ENCODE measurements around the gene SPTLC3. TPM values are rescaled to one million over a fixed set of nuclear protein-coding genes. Genes with fewer than 3 reads are reported as not detected.

The SPTLC3 gene
- polyA plus RNA-seq, 3 donors, result 0.01 TPM; not detected in 2

DNA sequence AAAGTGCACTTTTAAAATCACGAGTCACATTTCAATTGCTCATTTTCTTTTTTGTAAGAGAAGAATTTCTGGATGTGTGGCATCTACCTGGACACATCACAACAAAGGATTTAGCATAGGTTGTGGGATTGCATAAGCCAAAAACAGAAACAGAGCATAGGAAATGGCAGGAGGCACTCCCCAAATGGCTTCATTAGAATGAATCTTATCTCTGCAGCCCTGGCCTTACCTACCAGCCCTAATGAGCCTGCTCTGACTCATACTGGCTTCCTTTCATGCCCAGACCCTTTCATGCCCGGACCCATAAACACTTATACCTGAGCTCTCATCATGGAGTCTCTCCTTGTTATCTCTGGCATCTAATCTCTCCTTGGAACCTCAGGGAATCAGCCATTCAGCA lies 23.9 kb upstream of the SPTLC3 start:
- H3K36me3 Mint-ChIP-seq, result no peaks in the 10 kb centered on the region
- no peak overlapping the region for H3K4me3 Mint-ChIP-seq
- Histone ChIP-seq H3K27me3 (ENCODE audit: control insufficient read depth in 2 of 2, insufficient read depth in 2 of 2, low read length in 2 of 2) (no peaks in the 10 kb centered on the region), H3K9me3 (replicated peaks in 1 of 2; ENCODE audit: control insufficient read depth in 1 of 2, insufficient read depth in 1 of 2, low read length in 2 of 2) (no peaks in the 10 kb centered on the region), H3K79me2 (ENCODE audit: insufficient read depth, low read length) (no peaks in the 10 kb centered on the region), H3K36me3 (replicated peaks in 1 of 2; ENCODE audit: control insufficient read depth in 1 of 2, insufficient read depth in 2 of 2, low read length in 2 of 2) (no peaks in the 10 kb centered on the region), H2AFZ (ENCODE audit: insufficient read depth, low read depth, low read length, poor library complexity, severe bottlenecking) (no peak overlapping the region), H3K4me3 (replicated peaks in 1 of 3; ENCODE audit: low read depth in 2 of 3, low read length in 3 of 3) (no peak overlapping the region), H3K4me2 (replicated peaks; ENCODE audit: extremely low read depth, low read length, poor library complexity, severe bottlenecking) (no peak overlapping the region), H3K9ac (ENCODE audit: insufficient read depth, low read length, poor library complexity, severe bottlenecking) (no peak overlapping the region), H4K20me1 (ENCODE audit: insufficient read depth, low read length) (no peaks in the 10 kb centered on the region), H3K4me1 (ENCODE audit: control insufficient read depth in 1 of 2, insufficient read depth in 2 of 2, low read length in 2 of 2) (no peaks in the 10 kb centered on the region), H3K27ac (ENCODE audit: low read depth in 1 of 2, low read length in 2 of 2) (no peak overlapping the region)
- peaks cover 0 to 1% (median 0%) of the 10 kb centered on the region in 3 donors for H3K27me3 Mint-ChIP-seq (ENCODE audit: low read depth in 3 of 3)
- H3K9me3 Mint-ChIP-seq, result peaks cover 0 to 5% (median 0%) of the 10 kb centered on the region in 7 donors
- 88% methylated on average over 1 of the region's 2 CpGs for WGBS (ENCODE audit: insufficient coverage)
- intact Hi-C loops (cut with micrococcal nuclease), result no loop called here
- H3K27ac Mint-ChIP-seq, result no peak overlapping the region
- no peaks in the 10 kb centered on the region for H3K4me1 Mint-ChIP-seq
- TF ChIP-seq, protein P1, sequence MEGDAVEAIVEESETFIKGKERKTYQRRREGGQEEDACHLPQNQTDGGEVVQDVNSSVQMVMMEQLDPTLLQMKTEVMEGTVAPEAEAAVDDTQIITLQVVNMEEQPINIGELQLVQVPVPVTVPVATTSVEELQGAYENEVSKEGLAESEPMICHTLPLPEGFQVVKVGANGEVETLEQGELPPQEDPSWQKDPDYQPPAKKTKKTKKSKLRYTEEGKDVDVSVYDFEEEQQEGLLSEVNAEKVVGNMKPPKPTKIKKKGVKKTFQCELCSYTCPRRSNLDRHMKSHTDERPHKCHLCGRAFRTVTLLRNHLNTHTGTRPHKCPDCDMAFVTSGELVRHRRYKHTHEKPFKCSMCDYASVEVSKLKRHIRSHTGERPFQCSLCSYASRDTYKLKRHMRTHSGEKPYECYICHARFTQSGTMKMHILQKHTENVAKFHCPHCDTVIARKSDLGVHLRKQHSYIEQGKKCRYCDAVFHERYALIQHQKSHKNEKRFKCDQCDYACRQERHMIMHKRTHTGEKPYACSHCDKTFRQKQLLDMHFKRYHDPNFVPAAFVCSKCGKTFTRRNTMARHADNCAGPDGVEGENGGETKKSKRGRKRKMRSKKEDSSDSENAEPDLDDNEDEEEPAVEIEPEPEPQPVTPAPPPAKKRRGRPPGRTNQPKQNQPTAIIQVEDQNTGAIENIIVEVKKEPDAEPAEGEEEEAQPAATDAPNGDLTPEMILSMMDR (IDR thresholded peaks at IDR 0.05), result no peak
- no peak for DNase-seq

DNA sequence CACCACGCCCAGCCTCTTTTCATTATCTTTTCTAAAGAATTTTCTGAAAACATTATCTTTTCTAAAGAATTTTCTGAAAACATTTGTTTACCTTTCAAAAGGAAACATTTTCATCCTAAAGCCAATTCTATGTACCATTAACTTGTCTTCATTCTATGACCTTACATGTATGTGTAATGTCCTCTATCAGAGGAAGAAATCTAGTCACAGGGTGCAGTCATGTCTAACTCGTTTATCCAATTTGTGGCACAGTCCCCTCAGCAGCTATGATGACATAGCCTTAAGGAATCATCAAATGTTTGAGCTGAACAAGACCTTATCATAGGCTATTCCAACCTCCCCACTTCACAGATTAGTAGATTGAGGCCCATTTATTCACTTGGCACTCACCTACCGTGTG lies 21.5 kb upstream of the SPTLC3 start:
- Mint-ChIP-seq H3K36me3 (no peaks in the 10 kb centered on the region), H3K4me3 (no peak overlapping the region), H3K9me3 (peaks cover 0 to 5% (median 0%) of the 10 kb centered on the region in 7 donors), H3K27me3 (ENCODE audit: low read depth in 3 of 3) (peaks cover 0 to 2% (median 1%) of the 10 kb centered on the region in 3 donors), H3K27ac (no peak overlapping the region), H3K4me1 (no peaks in the 10 kb centered on the region)
- H3K4me3 ChIP-seq (replicated peaks in 1 of 3; ENCODE audit: low read depth in 2 of 3, low read length in 3 of 3), result no peak overlapping the region
- WGBS (ENCODE audit: insufficient coverage), result no CpG with 5 or more reads among the region's 3 CpGs
- no peaks in the 10 kb centered on the region for H3K9me3 ChIP-seq (replicated peaks in 1 of 2; ENCODE audit: control insufficient read depth in 1 of 2, insufficient read depth in 1 of 2, low read length in 2 of 2)
- no peaks in the 10 kb centered on the region for H4K20me1 ChIP-seq (ENCODE audit: insufficient read depth, low read length)
- no peak overlapping the region for H3K4me2 ChIP-seq (replicated peaks; ENCODE audit: extremely low read depth, low read length, poor library complexity, severe bottlenecking)
- TF ChIP-seq, protein P1 (IDR thresholded peaks at IDR 0.05), result no peak
- no peaks in the 10 kb centered on the region for H3K4me1 ChIP-seq (ENCODE audit: control insufficient read depth in 1 of 2, insufficient read depth in 2 of 2, low read length in 2 of 2)
- DNase-seq, result no peak
- H3K36me3 ChIP-seq (replicated peaks in 1 of 2; ENCODE audit: control insufficient read depth in 1 of 2, insufficient read depth in 2 of 2, low read length in 2 of 2), result no peaks in the 10 kb centered on the region
- intact Hi-C loops (cut with micrococcal nuclease), result no loop called here
- H3K27ac ChIP-seq (ENCODE audit: low read depth in 1 of 2, low read length in 2 of 2), result no peak overlapping the region
- no peak overlapping the region for H3K9ac ChIP-seq (ENCODE audit: insufficient read depth, low read length, poor library complexity, severe bottlenecking)
- H2AFZ ChIP-seq (ENCODE audit: insufficient read depth, low read depth, low read length, poor library complexity, severe bottlenecking), result no peak overlapping the region
- H3K79me2 ChIP-seq (ENCODE audit: insufficient read depth, low read length), result no peaks in the 10 kb centered on the region
- H3K27me3 ChIP-seq (ENCODE audit: control insufficient read depth in 2 of 2, insufficient read depth in 2 of 2, low read length in 2 of 2), result no peaks in the 10 kb centered on the region

Measured in CD14-positive monocyte (primary cell).